Fibroblast of skin of scalp (primary cell): ENCODE results near the gene KTN1.

Experiments used
- DNase-seq: peaks from one replicate; pipeline ENCODE4 v3.0.0-alpha.2; 2013

The KTN1 gene

DNA sequence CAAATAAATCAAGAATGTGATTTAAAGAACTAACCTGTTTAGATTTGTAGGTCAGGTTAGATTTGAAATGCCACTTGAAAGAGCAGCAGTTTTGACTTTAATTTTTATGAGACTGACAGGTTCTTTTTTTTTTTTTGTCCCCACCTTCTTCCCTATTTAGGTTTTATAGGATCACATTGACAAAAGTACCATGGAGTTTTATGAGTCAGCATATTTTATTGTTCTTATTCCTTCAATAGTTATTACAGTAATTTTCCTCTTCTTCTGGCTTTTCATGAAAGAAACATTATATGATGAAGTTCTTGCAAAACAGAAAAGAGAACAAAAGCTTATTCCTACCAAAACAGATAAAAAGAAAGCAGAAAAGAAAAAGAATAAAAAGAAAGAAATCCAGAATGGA lies 31.9 kb downstream of the KTN1 start:
- no peak for DNase-seq

DNA sequence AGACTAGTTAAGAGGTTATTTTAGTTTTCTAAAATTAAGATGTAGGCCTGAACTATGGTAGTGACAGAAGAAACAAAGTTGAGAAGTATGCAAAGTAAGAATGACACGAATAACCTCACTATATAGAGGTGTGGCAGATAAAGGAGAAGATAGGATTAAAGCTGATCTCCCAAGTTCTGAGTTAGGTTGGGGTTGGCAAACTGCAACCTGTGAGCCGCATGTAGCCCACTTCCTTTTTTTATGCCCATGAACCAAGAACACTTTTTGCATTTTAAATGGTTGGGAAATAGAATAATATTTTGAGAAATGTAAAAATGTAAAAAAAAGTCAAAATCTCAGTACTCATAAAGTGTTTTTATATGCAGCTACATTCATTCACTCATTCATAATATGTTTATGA lies 34.3 kb downstream of the KTN1 start:
- DNase-seq, result no peak

DNA sequence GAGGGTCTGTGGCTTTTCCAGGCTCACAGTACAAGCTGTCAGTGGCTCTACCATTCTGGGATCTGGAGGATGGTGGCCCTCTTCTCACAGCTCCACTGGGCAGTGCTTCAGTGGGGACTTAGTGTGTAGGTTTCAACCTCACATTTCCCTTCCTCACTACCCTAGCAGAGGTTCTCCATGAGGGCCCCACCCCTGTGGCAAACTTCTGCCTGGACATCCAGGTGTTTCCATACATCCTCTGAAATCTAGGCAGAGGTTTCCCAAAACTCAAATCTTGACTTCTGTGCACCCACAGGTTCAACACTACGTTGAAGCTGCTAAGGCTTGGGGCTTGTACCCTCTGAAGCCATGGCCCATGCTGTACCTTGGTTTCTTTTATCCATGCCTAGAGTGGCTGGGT lies 40.3 kb downstream of the KTN1 start:
- no peak for DNase-seq

DNA sequence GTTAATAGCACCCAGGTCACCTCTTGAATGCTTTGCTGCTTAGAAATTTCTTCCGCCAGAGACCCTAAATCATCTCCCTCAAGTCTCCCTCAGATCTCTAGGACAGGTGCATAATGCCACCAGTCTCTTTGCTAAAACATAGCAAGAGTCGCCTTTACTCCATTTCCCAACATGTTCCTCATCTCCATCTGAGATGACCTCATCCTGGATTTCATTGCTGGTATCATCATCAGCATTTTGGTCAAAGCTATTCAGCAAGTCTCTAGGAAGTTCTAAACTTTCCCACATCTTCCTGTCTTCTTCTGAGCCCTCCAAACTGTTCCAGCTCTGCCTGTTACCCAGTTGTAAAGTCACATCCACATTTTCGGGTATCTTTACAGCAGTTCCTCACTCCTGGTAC lies 41.0 kb downstream of the KTN1 start:
- DNase-seq, result no peak

DNA sequence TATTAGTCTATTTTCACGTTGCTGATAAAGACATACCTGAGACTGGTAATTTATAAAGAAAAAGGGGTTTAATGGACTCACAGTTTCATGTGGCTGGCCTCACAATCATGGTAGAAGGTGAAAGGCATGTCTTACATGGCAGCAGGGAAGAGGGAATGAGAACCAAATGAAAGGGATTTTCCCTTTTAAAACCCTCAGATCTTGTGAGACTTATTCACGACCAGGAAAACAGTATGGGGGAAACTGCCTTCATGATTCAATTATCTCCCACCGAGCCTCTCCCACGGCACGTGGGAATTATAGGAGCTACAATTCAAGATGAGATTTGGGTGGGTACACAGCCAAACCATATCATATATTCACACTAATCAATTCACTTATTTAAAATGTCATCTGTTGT lies 41.4 kb downstream of the KTN1 start:
- no peak for DNase-seq

DNA sequence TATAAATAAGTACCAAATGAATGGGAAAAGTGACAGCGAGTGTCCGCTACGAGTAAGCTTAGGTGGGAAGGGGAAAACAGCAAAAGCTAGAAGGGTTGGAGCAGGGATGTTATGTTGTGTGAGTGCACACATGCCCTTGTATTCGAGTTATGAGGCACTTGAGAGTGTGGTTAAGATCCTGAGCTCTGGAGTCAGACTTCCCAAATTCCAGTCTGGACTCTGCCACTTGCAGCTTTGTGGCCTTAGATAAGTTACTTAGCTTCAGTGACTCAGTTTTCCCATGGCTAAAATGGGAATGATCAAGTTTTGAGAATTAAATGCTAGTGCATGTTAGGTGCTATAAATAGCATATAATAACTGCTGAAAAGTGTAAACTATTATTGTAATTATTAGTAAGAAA lies 44.9 kb downstream of the KTN1 start:
- no peak for DNase-seq

DNA sequence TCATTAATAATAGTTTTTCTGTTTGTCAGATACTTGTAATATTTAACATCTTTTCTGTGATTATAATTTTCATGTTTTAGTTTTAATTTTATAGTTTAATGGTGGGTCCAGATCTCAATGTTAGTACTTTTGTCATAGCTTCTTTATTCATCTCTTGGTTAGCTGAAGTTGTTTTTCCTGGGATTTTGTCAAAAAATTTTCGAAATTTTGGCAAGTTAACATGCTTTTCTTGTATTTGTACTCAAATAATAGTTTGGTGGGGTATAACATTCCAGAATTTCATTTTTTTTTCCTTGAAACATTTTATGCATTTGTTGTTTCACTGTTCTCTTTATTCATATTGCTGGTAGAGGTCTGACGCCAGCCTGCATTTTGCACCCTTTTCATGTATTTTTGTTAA lies 45.5 kb downstream of the KTN1 start:
- DNase-seq, result no peak

DNA sequence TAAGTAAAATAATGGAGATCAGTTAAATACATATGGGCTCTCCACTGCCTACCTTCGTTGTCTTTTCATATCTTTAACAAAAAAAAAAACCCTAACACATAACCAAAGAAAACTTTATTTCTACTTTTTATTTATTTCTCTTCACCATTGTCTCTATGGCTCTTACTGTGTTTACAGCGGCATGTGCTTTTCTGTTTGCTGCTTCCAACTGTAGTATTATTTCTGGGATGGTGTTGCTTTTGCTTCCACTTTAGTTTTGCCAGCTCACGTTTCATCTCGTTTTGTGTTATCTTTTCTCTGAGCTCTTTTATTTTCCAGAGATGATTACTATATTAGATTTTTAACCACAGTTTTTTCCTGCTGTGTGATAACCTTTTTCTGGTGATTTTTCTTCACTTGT lies 46.1 kb downstream of the KTN1 start:
- DNase-seq, result no peak

DNA sequence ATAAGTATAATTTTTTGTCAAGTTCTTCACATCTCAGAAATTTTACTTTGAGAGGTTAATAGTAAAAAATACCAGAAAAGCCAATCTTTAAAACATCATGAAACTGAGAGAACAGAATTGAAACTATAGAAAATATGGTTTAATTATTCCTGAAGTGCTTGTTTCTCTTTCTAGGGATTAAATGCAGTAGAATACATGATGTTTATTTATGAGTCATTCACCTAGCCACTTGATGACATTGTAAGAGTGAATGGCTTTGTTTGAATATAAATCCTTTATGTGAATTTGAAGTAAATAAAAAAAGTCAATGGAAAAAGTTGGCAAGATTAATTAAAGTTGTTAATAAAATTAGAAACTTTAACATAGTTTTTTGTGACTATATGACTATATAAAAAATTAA lies 48.4 kb downstream of the KTN1 start:
- DNase-seq, result no peak

DNA sequence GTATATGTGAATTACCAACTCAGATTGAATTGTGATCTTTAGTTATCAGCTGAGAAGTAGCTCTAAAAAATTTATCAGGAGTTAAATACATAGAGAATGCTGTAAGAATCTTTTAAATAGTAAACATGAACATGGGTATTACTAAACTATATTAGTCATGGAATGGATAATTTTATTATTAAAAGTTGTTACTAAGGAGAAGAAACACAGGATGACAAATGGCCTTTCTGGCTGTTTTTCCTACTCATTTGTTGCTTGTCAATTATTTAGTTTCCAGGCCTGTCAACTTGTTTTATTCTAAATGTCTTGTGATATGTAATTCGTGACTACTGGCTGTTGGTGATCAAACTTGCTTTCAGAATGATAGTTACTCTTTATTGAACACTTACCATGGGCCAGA lies 58.7 kb downstream of the KTN1 start:
- no peak for DNase-seq

DNA sequence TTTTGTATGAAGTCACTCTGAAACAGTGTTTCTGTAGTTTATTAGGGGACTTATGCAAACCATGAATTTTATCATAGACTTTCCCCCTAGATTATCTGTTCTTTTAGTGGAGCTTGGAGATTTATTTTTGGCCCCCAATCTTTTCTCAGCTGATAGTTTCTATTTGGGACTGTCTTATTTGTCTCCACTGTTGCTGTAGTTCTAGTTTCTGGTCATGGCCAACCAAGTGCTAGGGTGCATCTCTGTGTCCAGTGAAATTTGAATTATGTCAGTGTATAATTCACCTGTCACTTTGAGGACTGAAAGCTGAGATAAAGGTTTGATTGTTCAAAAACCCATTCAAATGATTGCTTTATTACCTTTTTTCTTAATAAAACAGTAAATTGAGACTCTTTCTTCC lies 61.3 kb downstream of the KTN1 start:
- DNase-seq, result no peak

DNA sequence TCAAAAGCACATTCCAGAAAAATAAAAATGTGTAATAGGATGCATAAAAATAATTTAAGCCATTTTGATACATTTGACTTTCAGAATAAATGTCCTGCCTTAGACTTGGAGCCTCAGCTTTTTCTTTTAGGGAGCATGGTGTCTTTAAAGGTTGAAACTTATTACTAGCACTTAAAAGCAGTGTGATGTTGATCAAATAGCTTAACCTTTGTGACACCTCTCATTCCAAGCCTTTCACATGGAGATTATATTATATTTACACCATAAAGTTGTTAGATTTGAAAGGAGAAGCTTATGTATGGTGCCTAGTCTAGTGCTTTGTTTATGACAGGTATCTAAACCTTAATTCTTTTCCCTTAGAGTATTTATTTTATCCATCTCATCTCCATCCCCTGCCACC lies 61.9 kb downstream of the KTN1 start:
- no peak for DNase-seq

DNA sequence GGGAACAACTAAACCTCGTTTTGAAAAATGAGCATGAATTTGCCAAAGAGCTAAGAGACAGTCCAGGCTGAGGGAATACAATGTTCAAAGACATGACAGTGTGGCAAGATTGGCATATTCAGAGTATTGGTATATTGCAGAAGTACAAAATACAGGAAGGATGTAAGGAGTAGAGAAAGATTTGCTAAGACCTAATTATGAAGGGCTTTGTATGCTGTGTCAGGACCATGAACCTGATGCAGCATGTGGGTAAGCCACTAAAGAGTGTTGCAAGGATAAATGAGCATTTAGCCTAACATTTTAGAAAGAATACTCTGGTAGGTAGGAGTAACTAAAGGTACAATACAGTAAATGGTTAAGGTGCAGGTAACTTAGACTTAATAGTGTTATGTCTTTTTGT lies 65.1 kb downstream of the KTN1 start:
- no peak for DNase-seq

DNA sequence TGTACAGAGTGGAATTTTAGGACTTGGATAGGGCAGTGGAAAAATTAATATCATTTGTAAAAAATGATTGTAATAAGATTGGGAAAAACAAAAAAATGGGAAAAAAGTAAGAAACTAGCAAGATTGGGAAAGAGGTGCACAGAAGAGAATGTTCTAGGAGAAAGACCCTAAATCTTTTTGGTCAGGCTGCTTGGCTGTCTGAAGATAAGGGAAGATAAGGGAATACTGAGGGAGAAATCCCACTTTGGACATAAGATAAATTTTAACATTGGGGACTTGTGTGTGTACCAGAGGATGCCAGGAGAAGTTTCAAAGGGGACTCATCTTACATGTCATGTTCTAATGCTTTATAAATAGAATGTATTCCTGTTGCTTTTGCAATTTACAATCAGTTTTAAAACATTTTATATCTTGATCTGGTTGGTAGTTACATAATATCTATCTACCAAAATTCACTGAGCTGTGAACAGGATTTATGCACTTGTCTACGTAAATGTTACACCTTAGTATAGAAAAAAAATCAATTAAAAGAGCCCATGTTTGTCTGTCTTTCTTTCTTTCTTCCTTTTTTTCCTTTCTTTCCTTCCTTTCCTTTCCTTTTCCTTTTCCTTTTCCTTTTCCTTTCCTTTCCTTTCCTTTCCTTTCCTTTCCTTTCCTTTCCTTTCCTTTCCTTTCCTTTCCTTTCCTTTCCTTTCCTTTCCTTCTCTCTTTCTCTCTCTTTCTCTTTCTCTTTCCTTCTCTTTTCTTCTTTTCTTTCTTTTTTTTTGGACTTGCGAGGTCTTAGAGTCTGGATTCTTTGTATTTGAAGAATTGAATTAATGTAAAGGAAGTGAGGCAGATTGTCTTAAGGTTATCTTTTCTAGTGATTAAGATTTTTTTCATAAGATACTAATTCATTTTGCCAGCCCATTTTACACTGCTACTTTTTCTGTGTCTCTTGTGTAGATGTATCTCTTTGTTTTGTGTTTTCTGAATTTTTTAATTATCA lies 66.1 kb downstream of the KTN1 start:
- no peak for DNase-seq

DNA sequence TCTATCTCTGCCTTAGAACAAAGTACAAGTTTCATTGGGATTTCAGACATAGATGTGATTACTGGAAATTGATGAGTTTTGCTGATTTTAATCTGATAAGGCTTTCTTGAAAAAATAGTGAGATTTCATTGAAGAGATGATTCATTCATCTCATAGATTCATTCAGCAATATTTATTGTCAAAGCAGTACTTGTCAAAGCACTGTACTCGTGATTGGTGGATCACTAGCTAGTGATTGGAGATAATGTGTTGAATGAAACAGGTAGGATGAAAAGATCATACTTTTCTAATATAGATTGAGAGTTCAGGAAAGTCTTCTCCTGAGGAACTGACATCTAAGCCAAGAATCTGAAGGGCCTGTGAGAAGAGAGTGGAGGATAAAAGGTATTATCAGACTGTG lies 71.0 kb downstream of the KTN1 start:
- DNase-seq, result no peak

DNA sequence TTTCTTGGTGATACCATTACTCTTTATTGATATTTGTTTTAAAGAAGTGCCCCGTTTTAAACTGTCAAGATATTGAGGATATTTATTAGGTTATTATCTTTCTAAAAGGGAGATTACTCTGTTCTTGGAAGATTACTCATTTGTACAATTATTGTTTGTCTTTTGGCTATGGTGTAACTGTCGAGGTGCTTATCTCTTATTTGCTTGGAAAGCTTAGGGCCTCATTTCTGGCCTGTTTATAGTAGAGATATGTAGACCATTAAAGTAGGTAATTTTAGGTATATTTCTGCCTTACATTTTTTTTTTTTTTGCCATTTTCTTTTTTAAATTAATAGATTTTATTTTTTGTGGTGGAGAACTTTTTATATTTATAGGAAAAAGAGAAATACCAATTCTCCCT lies 74.2 kb downstream of the KTN1 start:
- DNase-seq, result no peak

DNA sequence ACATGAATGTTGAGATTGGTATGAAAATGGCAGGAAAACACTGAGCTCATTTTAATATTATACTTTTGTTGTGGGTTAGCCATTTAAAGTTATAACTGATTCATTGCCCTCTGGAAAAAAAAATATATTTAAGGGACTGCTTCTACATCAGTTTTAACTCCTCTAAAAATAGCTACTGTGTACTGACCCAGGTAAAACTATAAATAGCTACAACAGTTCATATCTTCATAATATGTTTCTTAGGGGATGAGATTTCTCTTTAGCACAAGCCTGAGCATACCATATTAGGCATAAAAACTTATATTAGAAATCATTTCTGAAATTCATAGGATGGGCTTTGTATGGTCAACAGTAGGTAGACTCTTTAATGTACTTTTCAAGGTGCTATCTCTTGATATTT lies 81.0 kb downstream of the KTN1 start:
- no peak for DNase-seq

DNA sequence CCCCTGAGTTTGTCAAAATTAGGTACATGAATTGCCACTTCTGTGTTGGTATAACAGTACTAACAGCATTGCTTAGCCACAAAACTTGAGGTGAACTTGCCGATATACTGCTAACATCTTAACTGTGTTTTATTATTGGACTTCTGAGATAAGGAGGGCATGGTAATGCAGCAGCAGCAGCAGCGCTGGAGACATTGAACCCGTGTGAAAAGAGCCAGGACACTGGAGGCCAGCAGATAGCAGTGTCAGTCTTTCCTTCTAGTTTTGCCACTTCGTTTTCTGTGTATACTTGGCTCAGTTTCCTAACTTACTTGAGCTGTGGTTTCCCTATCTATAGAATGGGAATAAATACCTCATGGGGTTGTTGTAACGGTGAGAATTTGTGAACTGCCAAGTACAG lies 82.7 kb downstream of the KTN1 start:
- DNase-seq, result no peak

DNA sequence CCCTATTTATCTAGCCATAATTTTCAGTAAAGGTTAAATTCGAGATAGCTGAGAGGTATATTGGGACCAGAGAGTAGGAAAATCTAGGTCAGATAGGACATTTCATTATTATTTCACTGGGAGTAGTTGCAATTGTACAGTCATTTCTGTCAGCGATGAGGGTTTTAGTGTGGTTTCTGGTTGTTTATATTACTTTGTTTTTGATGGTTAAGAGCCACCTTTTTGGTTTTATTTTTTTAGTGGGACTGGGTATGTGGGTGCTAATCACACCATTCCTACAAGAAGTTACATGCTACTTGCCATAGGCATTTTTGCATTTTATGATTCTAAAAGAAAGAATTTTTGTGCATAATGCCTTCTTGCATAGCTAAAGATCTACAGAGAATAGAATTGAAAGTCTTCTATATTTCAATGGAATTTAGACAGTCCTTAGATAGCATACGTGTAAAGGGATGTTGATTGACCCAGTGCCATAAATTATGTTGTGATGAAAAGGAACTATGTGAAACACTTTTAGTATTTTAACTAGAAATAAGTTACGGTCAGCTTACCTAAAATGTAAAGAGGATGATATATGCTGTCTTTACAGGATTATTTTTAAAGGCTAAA lies 85.2 kb downstream of the KTN1 start:
- DNase-seq, result peak; percentile 10

DNA sequence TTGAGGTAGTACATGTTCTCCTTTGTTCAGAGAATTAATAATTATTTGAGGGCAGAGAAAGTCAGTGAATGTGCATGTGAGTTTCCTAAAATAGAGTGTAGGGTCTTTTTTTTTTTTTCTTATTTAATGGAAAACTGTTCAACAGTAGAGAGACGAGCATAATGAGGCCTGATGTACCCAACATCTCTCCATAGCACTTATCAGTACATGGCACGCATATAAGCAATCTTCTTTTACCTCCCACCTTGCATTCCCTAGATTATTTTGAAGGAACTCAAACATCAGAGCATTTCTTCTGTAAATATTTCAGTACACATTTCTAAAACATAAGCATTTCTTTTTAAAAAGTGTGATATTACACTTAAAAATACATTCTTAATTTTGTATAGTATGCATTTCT lies 87.8 kb downstream of the KTN1 start:
- no peak for DNase-seq

DNA sequence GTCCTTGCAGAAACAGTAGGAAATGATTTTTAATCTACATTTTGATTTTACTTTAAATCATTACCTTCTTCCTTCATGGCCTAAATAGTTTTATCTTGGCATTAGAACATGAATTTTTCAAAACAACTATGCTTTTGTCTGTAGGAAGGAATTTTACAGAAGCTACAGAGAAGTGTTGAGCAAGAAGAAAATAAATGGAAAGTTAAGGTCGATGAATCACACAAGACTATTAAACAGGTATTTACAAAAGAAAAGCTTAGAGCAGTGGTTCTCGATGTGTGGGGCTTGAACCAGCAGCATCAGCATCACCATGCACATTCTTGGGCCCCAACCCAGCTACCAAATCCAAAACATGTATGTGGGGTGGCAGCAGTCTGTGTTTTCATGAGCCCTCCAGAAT lies 91.6 kb downstream of the KTN1 start:
- no peak for DNase-seq

DNA sequence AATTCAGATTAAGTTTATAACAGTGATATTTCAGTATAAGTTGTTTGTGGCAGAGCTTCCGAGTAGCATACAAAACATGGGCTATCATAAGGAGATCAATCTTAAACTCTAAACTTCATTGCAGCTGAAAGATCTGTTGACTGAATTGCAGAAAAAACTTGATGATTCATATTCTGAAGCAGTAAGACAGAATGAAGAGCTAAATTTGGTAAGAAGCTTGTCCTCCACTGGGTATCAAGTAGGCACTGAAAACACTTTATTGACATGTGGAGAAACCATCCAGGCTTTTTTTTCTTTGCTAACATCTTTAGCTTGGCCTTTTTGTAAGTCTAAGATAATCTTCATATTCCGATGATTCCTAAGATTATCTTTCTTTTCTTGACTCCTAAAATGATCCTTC lies 93.0 kb downstream of the KTN1 start:
- DNase-seq, result no peak

DNA sequence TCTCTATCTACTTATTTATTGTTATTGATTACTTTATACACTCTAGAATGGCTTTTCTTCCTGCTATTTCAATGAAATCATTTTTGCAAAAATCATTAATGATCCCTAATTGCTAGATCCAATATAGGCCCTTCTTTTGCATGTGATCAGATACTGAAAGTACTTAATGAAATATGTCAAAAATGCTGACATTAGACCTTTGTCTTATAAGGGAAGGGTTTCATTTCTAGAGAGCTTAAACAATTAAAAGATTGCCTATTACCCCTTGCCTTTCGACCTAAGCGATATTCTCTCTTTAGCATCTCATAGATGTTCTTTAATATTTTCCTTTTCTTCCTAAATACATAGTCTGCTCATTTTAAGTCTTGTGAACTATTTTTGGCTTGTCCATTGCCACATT lies 101.1 kb downstream of the KTN1 start:
- no peak for DNase-seq

DNA sequence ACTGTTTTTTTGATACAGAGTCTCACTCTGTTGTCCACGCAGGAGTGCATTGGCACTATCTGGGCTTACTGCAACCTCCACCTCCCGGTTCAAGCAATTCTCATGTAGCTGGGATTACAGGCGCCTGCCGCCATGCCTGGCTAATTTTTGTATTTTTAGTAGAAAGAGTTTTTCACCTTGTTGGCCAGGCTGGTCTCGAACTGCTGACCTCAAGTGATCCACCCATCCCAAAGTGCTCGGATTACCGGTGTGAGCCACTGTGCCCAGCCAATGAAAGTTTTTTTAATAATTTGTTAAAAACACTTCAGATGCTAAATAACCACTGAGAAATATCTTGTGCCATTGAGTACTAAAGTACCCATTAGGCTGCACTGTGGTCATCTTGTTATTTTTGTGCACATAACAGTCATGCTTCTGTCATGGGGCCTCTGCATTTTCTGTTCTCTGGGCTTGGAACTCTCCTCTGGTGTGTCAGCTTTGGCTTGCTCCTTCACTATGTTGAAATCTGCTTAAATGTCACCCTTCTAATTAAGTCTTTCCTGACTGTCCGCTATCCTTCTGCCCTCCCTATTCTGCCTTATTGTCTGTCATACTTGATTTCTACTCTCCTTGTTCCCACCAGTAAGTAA lies 105.1 kb downstream of the KTN1 start:
- peak; percentile 5 for DNase-seq
